Vagina (tissue), 2 donors: ENCODE measurements around the gene MINDY4. TPM values are rescaled to one million over a fixed set of nuclear protein-coding genes. Genes with fewer than 3 reads are reported as not detected.

ENCODE experiments used
- DNase-seq, 2 donors: peaks; one replicate each; pipeline ENCODE4 v3.0.0-alpha.2; 2017; ENCODE audit errors: extremely low spot score in 2 of 2
- H3K27ac ChIP-seq: fragments of 200-600 bp; sonication (generic); one replicate; pipeline ENCODE4 v1.5.1; 2019
- H3K27me3 ChIP-seq: fragments of 200-600 bp; sonication (generic); one replicate; pipeline ENCODE4 v1.5.1; 2019
- H3K36me3 ChIP-seq, 2 donors: fragments of 200-600 bp; sonication (generic); one replicate each; pipeline ENCODE4 v1.5.1; 2017 to 2019
- H3K4me1 ChIP-seq: fragments of 200-600 bp; sonication (generic); one replicate; pipeline ENCODE4 v1.5.1; 2019
- H3K4me3 ChIP-seq, 2 donors: fragments of 200-600 bp; sonication (generic); 1 replicate in 1 of 2; 2 replicates in 1 of 2; pipeline ENCODE4 v1.5.1; 2016 to 2019
- H3K9me3 ChIP-seq: fragments of 200-600 bp; sonication (generic); one replicate; pipeline ENCODE4 v1.5.1; 2019
- POLR2A ChIP-seq, 2 donors: fragments of 450-650 bp; IDR thresholded peaks; one replicate each; pipeline ENCODE4 v1.6.1; 2017; ENCODE audit warnings: antibody characterized with exemption in 2 of 2, mild to moderate bottlenecking in 2 of 2, moderate library complexity in 2 of 2
- POLR2AphosphoS5 ChIP-seq, 2 donors: sonication (generic); formaldehyde crosslinking; IDR thresholded peaks; one replicate each; pipeline ENCODE4 v1.9.0; 2017; ENCODE audit warnings: antibody characterized with exemption in 2 of 2, mild to moderate bottlenecking in 2 of 2, low read depth in 1 of 2; ENCODE audit not compliant: insufficient read depth in 1 of 2
- intact Hi-C: fragments of 100-400 bp; cut with DNase I; formaldehyde crosslinking; loops from one replicate; pipeline ENCODE4 v1.15.1; 2023
- total RNA-seq: library from RNA; depleted of rRNA; stranded (reverse); fragments of >200 nt; gene quantifications from one replicate; pipeline ENCODE4 v1.2.3, GENCODE V29; 2016
- TF ChIP-seq, protein P1 (sequence below), 3 experiments: fragments of 450-650 bp in 2 of 3; fragments of 200-600 bp in 1 of 3; sonication (generic) in 1 of 3; IDR thresholded peaks; one replicate each; pipeline ENCODE4 v1.5.1; 2017 to 2019; ENCODE audit warnings: antibody characterized with exemption in 3 of 3, mild to moderate bottlenecking in 2 of 3, moderate library complexity in 2 of 3

MINDY4 gene
- total RNA-seq, 1 donor from 2014 or later, result 10.3 TPM

DNA sequence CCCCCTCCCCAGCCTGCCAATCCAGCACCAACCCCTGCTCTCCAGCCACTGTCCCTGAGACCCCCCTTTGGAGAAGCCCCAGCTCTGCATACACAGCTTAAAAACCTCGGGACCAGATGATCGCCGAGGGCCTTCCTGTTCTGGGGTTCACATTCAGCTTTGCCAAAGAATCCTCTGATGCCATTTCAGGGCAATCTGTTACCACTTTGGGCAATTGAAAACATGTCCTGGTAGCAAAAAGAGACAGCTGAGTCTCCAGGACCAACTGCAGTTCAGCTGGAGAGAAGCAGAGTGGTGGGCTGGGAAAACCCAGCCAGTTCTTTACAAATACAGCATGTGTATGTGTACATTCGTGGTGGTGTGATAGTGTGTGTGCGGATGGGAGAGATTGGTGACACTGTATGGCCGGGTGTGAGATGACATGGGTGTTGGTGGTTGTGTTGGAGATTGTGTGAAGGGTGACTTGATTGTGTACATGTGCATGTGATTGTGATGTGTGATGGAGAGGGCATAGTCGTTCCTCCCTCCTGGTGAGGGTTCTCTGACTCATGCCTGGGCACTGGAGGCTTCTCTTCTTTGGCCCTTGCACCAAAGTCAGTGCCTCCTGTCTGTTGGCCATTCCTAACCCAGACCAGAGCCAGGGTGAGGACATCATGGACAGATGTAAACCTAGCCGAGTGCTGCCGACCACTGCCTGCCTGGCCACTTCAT is 91.9 kb downstream of the MINDY4 start:
- TF ChIP-seq POLR2AphosphoS5 (IDR thresholded peaks at IDR 0.05; ENCODE audit: insufficient read depth in 1 of 2, low read depth in 1 of 2) (no peak), POLR2A (IDR thresholded peaks at IDR 0.05) (no peak)
- TF ChIP-seq, protein P1, sequence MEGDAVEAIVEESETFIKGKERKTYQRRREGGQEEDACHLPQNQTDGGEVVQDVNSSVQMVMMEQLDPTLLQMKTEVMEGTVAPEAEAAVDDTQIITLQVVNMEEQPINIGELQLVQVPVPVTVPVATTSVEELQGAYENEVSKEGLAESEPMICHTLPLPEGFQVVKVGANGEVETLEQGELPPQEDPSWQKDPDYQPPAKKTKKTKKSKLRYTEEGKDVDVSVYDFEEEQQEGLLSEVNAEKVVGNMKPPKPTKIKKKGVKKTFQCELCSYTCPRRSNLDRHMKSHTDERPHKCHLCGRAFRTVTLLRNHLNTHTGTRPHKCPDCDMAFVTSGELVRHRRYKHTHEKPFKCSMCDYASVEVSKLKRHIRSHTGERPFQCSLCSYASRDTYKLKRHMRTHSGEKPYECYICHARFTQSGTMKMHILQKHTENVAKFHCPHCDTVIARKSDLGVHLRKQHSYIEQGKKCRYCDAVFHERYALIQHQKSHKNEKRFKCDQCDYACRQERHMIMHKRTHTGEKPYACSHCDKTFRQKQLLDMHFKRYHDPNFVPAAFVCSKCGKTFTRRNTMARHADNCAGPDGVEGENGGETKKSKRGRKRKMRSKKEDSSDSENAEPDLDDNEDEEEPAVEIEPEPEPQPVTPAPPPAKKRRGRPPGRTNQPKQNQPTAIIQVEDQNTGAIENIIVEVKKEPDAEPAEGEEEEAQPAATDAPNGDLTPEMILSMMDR (IDR thresholded peaks at IDR 0.05), result no peak

DNA sequence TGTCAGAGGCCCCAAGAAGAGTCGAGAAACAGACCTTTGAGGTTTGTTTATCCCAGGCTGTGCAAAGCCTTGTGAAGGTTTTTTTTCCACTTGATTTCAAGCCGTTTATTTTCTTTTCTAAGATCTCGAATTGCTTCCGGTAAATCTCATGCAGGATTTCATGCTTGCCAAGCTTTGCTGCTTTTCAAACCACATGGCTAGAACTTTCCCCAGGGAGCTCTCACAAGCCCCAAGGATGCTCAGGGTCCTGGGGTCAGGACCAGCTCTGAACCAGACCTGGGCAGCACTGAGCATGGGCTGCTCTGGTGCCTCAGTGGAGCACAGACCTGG is 92.5 kb downstream of the MINDY4 start:
- Histone ChIP-seq H3K27me3 (no peaks in the 10 kb centered on the region), H3K27ac (peak overlapping the region; percentile 8), H3K4me3 (no peak overlapping the region), H3K4me1 (no peaks in the 10 kb centered on the region), H3K36me3 (no peaks in the 10 kb centered on the region), H3K9me3 (no peaks in the 10 kb centered on the region)
- no peak for TF ChIP-seq POLR2A (IDR thresholded peaks at IDR 0.05)
- TF ChIP-seq POLR2AphosphoS5 (IDR thresholded peaks at IDR 0.05; ENCODE audit: insufficient read depth in 1 of 2, low read depth in 1 of 2), result no peak
- TF ChIP-seq, protein P1 (IDR thresholded peaks at IDR 0.05), result no peak
- intact Hi-C loops, result no loop called here
- DNase-seq, result no peak

More for the DNA sequence above, 91.9 kb downstream of the MINDY4 start:
- H3K4me3 ChIP-seq, result no peak overlapping the region
- H3K9me3 ChIP-seq, result no peaks in the 10 kb centered on the region
- no peak for DNase-seq
- peak overlapping the region; percentile 8 for H3K27ac ChIP-seq
- H3K36me3 ChIP-seq, result no peaks in the 10 kb centered on the region
- no peaks in the 10 kb centered on the region for H3K27me3 ChIP-seq
- no peaks in the 10 kb centered on the region for H3K4me1 ChIP-seq
- intact Hi-C loops, result no loop called here

- intact Hi-C loops, result no loop called here
- Histone ChIP-seq H3K36me3 (no peaks in the 10 kb centered on the region), H3K4me1 (no peaks in the 10 kb centered on the region), H3K4me3 (no peak overlapping the region), H3K9me3 (no peaks in the 10 kb centered on the region), H3K27me3 (no peaks in the 10 kb centered on the region), H3K27ac (peak overlapping the region; percentile 8)
- no peak for DNase-seq
- TF ChIP-seq POLR2A (IDR thresholded peaks at IDR 0.05), result no peak
- TF ChIP-seq POLR2AphosphoS5 (IDR thresholded peaks at IDR 0.05; ENCODE audit: insufficient read depth in 1 of 2, low read depth in 1 of 2), result no peak
- TF ChIP-seq, protein P1 (IDR thresholded peaks at IDR 0.05), result no peak
These were observed 92.9 kb downstream of the MINDY4 start for GRCh38 chr7:30864101-30864500.

DNA sequence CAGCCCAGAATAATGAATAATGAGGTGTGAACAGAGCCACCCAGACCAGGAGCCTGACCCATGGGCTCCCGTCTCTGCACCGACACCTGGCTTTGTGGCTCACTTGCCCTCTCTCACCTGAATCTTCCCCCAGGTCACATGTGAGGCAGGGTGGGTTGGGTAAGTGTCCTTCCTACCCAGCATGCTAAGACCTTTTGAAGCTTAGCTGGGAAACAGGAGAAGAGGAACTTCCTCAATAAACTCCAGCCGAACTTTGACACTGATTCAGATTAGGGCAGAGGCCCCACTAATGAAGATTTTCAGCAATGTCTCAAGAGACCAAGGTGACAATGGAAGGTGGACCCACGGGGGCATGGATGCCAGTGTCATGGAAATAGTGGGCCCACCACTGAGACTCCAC is 93.9 kb downstream of the MINDY4 start:
- no peaks in the 10 kb centered on the region for H3K9me3 ChIP-seq
- no peak for DNase-seq
- TF ChIP-seq, protein P1 (IDR thresholded peaks at IDR 0.05), result no peak
- TF ChIP-seq POLR2AphosphoS5 (IDR thresholded peaks at IDR 0.05; ENCODE audit: insufficient read depth in 1 of 2, low read depth in 1 of 2) (no peak), POLR2A (IDR thresholded peaks at IDR 0.05) (no peak)
- intact Hi-C loops, result no loop called here
- no peaks in the 10 kb centered on the region for H3K4me1 ChIP-seq
- no peaks in the 10 kb centered on the region for H3K36me3 ChIP-seq
- no peaks in the 10 kb centered on the region for H3K27me3 ChIP-seq
- no peak overlapping the region for H3K4me3 ChIP-seq
- H3K27ac ChIP-seq, result no peak overlapping the region

DNA sequence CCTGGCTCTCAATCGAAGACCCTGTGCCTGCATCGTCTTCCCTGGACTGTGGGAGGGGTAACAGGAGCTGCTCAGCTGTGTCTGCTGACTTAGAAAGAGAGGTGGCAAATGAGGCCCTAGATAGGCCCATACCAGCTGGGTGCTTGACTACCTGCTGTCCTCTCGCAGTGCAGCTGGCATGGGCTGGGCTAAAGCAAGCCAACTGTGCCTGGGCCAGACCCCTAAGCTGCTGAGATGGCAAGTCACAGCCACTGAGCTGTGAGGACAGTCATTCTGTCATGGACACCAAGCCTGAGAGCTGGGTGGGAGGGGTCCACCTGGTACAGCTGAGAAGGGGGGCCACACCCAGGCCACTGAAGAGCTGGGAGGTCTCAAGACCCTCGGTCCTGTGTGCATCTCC is 94.6 kb downstream of the MINDY4 start:
- Histone ChIP-seq H3K36me3 (no peaks in the 10 kb centered on the region), H3K4me3 (no peak overlapping the region), H3K27ac (no peak overlapping the region), H3K4me1 (no peaks in the 10 kb centered on the region), H3K27me3 (no peaks in the 10 kb centered on the region), H3K9me3 (no peaks in the 10 kb centered on the region)
- intact Hi-C loops, result no loop called here
- no peak for DNase-seq
- TF ChIP-seq, protein P1 (IDR thresholded peaks at IDR 0.05), result no peak
- no peak for TF ChIP-seq POLR2AphosphoS5 (IDR thresholded peaks at IDR 0.05; ENCODE audit: insufficient read depth in 1 of 2, low read depth in 1 of 2)
- no peak for TF ChIP-seq POLR2A (IDR thresholded peaks at IDR 0.05)
